Peyer's patch (tissue), 4 donors: ENCODE results near the gene IGSF11. TPM values are rescaled to one million over a fixed set of nuclear protein-coding genes. Genes with fewer than 3 reads are reported as not detected.

Experiments
- DNase-seq, 3 donors: peaks; one replicate each; pipeline ENCODE4 v3.0.0-alpha.2; 2017 to 2019
- H3K27ac ChIP-seq, 4 donors: fragments of 200-600 bp; sonication (generic); one replicate each; pipeline ENCODE4 v1.5.1; 2016 to 2019
- H3K27me3 ChIP-seq, 2 donors: fragments of 200-600 bp; sonication (generic); one replicate each; pipeline ENCODE4 v1.5.1; 2019
- H3K36me3 ChIP-seq, 3 donors: fragments of 200-600 bp; sonication (generic); one replicate each; pipeline ENCODE4 v1.5.1; 2016 to 2019
- H3K4me1 ChIP-seq, 4 donors: fragments of 200-600 bp; sonication (generic); one replicate each; pipeline ENCODE4 v1.5.1; 2016 to 2019
- H3K4me3 ChIP-seq, 4 donors: fragments of 200-600 bp; sonication (generic); 1 replicate in 3 of 4; 2 replicates in 1 of 4; pipeline ENCODE4 v1.5.1; 2016 to 2019; ENCODE audit warnings: mild to moderate bottlenecking in 1 of 4
- H3K9me3 ChIP-seq, 4 donors: fragments of 200-600 bp; sonication (generic); one replicate each; pipeline ENCODE4 v1.5.1; 2016 to 2019; ENCODE audit warnings: mild to moderate bottlenecking in 1 of 4
- POLR2A ChIP-seq, 2 donors: fragments of 450-650 bp; IDR thresholded peaks; one replicate each; pipeline ENCODE4 v1.5.1; 2017; ENCODE audit warnings: antibody characterized with exemption in 2 of 2, mild to moderate bottlenecking in 2 of 2, moderate library complexity in 2 of 2
- total RNA-seq, 4 donors: library from RNA; depleted of rRNA; stranded (reverse); fragments of >200 nt; gene quantifications; one replicate each; pipeline ENCODE4 v1.1.0, GENCODE V29; 2016
- TF ChIP-seq, protein P1 (sequence below), 6 experiments: fragments of 450-650 bp in 4 of 6; fragments of 200-600 bp in 2 of 6; sonication (generic) in 1 of 6; IDR thresholded peaks; one replicate each; pipeline ENCODE4 v1.5.1; 2017 to 2019; ENCODE audit warnings: antibody characterized with exemption in 6 of 6, mild to moderate bottlenecking in 3 of 6, moderate library complexity in 1 of 6

Gene IGSF11
- total RNA-seq, 4 donors from 2014 or later: 0.67 to 3.0 TPM; not detected in 2

DNA sequence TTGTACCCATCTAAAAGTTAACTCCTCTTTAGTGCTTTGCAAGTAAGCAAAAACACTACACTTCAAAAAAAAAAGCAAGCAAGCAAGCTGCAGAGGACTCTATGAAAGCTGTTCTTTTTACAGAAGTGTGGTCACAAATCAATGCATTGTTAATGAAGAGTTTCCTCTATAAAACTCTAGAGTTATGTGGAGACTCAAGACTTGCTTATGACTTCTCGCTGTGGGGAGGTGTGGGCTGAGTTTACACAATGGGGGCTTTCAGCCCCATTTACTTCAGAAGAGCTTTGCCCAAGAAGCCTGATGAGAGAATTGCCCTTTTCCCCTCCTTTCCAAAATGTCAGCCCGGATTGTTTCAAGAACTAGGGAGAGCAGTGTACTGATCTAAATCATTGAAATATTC, 144.4 kb downstream of the IGSF11 start:
- no peak overlapping the region for H3K27ac ChIP-seq
- no peak for DNase-seq
- no peak overlapping the region for H3K4me3 ChIP-seq
- no peaks in the 10 kb centered on the region for H3K27me3 ChIP-seq
- no peaks in the 10 kb centered on the region for H3K36me3 ChIP-seq
- TF ChIP-seq, protein P1, sequence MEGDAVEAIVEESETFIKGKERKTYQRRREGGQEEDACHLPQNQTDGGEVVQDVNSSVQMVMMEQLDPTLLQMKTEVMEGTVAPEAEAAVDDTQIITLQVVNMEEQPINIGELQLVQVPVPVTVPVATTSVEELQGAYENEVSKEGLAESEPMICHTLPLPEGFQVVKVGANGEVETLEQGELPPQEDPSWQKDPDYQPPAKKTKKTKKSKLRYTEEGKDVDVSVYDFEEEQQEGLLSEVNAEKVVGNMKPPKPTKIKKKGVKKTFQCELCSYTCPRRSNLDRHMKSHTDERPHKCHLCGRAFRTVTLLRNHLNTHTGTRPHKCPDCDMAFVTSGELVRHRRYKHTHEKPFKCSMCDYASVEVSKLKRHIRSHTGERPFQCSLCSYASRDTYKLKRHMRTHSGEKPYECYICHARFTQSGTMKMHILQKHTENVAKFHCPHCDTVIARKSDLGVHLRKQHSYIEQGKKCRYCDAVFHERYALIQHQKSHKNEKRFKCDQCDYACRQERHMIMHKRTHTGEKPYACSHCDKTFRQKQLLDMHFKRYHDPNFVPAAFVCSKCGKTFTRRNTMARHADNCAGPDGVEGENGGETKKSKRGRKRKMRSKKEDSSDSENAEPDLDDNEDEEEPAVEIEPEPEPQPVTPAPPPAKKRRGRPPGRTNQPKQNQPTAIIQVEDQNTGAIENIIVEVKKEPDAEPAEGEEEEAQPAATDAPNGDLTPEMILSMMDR (IDR thresholded peaks at IDR 0.05): no peak
- no peak for TF ChIP-seq POLR2A (IDR thresholded peaks at IDR 0.05)
- no peaks in the 10 kb centered on the region for H3K9me3 ChIP-seq
- no peaks in the 10 kb centered on the region for H3K4me1 ChIP-seq

DNA sequence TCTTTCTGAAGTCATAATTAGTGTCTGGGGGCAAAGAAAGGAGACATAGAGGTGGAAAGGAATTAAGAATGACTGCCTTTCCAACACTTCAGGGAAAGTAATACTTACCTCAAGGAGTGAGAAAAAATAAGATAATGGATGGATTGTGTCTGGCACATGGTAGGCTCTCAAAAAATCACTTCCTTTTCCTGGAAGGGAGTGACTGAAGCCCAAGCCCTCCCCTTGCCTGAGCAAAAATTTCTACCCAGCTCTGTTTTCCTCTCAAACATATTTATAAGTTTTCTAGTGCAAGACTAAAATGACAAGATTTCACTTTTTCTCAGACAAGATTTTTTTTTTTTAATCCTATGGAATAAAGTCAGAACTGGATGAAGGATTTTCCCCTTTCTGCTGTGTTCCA, 145.0 kb downstream of the IGSF11 start:
- no peak for DNase-seq
- no peak overlapping the region for H3K4me3 ChIP-seq
- no peaks in the 10 kb centered on the region for H3K36me3 ChIP-seq
- H3K27ac ChIP-seq: no peak overlapping the region
- no peak for TF ChIP-seq POLR2A (IDR thresholded peaks at IDR 0.05)
- TF ChIP-seq, protein P1 (IDR thresholded peaks at IDR 0.05): no peak
- H3K9me3 ChIP-seq: no peaks in the 10 kb centered on the region
- H3K4me1 ChIP-seq: no peaks in the 10 kb centered on the region
- H3K27me3 ChIP-seq: no peaks in the 10 kb centered on the region

DNA sequence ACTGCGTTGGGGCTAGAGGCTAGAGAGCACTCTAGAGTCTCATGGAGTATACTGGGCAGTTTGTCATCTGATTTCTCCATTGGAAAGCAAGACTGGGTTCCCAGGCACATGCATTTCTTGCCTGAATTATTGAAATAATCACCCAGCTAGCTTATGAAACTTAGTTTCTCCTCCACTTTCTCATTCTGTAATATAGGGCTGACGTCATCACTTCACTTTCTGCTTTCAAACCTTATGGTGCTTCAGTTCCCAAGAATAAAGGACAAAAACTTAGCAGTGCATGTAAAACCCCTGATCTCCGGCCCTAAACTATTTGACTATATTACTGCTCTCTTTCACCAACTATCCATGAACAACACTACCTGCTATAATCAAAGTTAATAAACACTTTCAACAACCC, 147.9 kb downstream of the IGSF11 start:
- Histone ChIP-seq H3K4me3 (no peak overlapping the region), H3K27me3 (no peaks in the 10 kb centered on the region), H3K36me3 (no peaks in the 10 kb centered on the region), H3K27ac (no peak overlapping the region), H3K9me3 (no peaks in the 10 kb centered on the region), H3K4me1 (no peaks in the 10 kb centered on the region)
- no peak for DNase-seq
- TF ChIP-seq, protein P1 (IDR thresholded peaks at IDR 0.05): no peak
- TF ChIP-seq POLR2A (IDR thresholded peaks at IDR 0.05): no peak

DNA sequence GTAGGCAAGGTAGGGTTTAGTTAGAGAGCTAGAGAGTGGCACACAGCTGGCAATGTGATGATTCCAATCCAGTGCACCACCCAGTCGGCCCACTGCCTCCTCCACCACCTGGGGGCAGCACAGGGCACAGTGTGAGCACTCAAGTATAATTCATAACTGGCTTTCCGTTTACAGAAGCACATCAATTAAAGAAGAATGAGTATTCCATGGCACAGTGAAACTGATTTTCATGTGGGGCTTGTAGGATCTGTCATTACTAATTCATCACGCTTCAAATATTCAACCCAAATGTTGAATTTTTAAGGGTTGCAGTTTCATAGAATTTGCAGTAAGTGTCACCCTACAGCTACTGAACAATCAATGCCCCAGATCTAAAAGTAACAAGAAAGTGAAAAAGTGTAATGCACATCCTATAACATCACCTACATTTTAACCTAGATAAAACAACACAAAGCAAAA, 149.9 kb downstream of the IGSF11 start:
- no peaks in the 10 kb centered on the region for H3K4me1 ChIP-seq
- no peaks in the 10 kb centered on the region for H3K36me3 ChIP-seq
- TF ChIP-seq, protein P1 (IDR thresholded peaks at IDR 0.05): peak; percentile 40 to 72 (median 59)
- TF ChIP-seq POLR2A (IDR thresholded peaks at IDR 0.05): no peak
- H3K9me3 ChIP-seq: no peaks in the 10 kb centered on the region
- peak; percentile 70 to 85 (median 78) for DNase-seq
- H3K27ac ChIP-seq: no peak overlapping the region
- no peak overlapping the region for H3K4me3 ChIP-seq
- no peaks in the 10 kb centered on the region for H3K27me3 ChIP-seq

DNA sequence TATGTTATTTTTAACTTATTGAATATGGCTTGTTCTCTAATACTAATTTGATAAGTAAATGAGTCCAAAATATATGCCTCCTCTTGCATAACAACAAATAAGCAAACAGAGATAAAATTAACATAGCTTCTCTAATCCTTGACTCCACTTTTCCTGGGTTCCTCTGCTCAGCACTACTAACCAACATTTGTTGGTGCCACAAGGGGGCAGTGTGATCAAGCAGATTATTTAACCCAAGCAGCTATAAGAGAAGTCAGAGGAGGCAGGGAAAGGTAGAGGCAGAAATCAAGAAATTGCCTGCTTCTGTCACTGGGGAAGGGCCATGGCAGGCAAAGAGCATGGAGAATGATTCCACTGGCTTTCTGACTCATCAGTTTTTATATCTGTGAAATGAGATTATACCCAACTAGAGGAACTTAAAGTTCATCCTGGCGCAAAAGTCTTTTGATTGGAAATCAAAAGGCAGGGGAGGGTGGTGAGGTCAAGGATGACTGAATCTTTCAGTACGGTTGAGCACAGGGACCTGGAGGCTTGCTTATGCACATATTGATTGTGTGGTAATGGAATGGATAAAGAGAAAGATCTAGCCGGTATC, 152.2 kb downstream of the IGSF11 start:
- Histone ChIP-seq H3K9me3 (no peaks in the 10 kb centered on the region), H3K4me3 (no peak overlapping the region), H3K27me3 (no peaks in the 10 kb centered on the region), H3K36me3 (no peaks in the 10 kb centered on the region), H3K27ac (no peak overlapping the region), H3K4me1 (no peaks in the 10 kb centered on the region)
- DNase-seq: peak in 2 of 3 donors; percentile 69 to 89
- no peak for TF ChIP-seq POLR2A (IDR thresholded peaks at IDR 0.05)
- TF ChIP-seq, protein P1 (IDR thresholded peaks at IDR 0.05): peak; percentile 52 to 80 (median 73)
